ENCODE measurements around the gene PCSK6.

PCSK6 gene

GRCh38 chr15:101498717-101499480 is 9.4 kb upstream of the PCSK6 start:
- no peak for DNase-seq

GRCh38 chr15:101498076-101498716 is 8.7 kb upstream of the PCSK6 start:
- no peak for DNase-seq

- no peak for DNase-seq
These were observed 8.1 kb upstream of the PCSK6 start for GRCh38 chr15:101497484-101498034.

GRCh38 chr15:101497017-101497416 is 7.5 kb upstream of the PCSK6 start:
- DNase-seq: no peak

GRCh38 chr15:101496198-101496986 is 6.9 kb upstream of the PCSK6 start:
- DNase-seq: no peak

DNA sequence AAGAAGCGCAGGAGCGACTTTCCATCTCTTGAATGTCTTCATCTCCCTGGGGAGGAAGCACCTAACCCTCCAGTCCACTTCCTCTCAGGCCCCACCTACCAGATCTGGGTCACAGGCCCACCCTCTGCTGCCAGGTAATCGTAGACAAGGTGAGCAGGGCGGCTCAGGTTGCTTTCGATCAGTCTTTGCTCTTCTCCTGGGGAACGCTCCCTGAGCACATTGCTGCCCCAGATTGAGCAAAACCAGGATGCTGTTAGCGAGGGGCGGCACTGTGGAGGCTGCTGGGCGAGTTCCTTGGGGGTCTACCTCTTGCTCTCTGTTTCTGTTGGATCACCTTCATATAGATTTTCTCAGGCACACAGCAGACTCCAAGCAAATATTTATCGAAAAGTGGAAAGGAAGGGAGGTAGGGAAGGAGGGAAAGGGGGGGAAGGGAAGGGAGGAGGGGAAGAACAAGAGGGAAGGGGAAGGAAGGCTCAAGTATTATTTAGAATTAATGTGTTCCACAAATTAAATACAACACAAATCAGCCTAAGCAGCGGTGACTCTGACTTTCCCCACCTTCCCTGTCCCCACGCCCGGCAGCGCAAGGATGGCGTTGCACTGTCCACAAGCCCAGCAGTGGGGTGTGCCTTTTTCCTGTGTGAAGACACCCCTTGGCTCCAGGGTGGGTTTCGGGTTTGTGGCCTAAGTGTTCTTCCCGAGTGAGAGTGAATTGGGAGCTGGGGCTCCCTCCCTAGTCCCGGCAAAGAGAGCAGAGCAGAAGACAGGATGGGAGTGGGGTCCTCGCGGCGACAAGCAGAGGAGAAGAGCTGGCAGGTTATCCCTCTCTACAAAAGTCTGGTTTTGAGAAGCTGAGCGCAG is 6.1 kb upstream of the PCSK6 start:
- DNase-seq: no peak

GRCh38 chr15:101494251-101494796 is 4.8 kb upstream of the PCSK6 start:
- DNase-seq: no peak

DNA sequence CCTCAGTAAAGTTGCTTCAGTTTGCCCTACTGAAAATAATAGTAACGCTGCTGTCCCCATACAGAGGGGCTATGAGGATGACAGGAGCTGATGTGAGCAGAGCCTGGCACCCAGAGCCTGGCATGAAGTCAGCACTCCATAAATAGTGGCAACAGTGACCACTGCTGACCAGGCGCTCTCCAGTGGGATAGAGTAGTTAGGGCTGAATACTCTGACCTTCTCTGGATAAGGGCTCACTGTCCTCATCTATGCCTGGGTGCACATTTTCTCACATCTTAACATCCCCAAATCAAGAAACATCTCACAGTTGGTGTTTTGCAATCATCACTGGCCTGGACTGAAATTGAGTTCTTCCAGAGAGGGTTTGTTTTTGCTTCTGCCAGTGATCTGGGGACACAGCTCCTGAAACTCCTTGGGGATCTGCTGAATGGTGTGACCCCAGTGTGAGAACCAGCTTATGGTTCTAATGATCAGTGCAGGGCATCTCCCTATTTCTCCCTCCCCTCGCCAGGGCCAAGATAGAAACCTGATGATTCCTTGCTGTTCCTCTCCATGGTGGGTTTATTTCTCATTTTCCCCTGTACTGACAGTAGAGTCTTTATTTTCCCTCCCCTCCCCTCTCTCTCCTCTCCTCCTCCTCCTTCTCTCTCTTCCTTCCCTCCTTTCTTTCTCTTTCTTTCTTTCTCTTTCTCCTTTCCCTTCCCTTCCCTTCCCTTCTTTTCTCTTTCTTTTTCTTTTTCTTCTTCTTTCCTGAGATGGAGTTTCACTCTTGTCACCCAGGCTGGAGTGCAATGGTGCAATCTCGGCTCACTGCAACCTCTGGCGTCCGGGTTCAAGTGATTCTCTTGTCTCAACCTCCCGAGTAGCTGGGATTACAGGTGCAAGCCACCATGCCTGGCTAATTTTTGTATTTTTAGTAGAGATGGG is 3.5 kb upstream of the PCSK6 start:
- DNase-seq: no peak

- no peak for DNase-seq
These were observed 2.5 kb upstream of the PCSK6 start for GRCh38 chr15:101491734-101492640.

DNA sequence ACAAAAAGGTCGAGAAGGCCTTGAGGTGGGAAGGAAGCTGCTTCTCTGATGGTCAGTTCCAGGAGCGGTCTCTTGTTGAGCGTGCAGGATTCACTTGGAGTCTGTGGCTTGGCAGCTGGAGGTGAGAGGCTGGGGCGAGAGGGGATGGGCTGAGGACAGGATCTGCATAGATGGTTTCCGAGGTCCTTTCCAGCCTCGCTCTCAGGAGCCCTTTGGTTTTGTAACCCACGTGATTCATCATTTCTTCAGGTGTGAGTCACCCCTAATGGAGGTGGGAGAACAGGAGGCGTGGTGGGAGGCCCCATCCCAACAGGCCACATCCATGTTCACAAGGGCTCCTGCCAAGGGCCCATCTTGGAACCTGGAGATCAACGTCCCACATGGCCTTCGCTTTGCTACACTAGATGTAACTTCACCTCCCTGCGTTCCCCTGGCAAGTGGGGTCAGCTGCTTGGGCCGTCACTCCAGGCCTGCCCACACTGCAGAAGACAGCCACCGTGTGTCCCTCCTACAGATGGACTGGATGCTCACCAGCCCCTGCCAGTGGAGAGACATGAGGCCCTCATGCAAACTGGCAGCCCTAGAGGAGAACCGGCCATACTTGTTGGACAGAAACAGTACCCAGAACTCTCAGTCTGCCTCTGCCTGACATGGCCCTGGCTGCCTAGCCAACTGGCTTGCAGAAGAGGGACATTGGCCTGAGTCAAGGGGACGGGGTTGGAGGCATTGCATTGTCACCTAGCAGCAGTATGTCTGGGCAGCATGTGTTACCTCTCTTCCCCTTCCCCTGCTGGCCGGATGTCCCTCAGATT is 1.6 kb upstream of the PCSK6 start:
- DNase-seq: no peak

DNA sequence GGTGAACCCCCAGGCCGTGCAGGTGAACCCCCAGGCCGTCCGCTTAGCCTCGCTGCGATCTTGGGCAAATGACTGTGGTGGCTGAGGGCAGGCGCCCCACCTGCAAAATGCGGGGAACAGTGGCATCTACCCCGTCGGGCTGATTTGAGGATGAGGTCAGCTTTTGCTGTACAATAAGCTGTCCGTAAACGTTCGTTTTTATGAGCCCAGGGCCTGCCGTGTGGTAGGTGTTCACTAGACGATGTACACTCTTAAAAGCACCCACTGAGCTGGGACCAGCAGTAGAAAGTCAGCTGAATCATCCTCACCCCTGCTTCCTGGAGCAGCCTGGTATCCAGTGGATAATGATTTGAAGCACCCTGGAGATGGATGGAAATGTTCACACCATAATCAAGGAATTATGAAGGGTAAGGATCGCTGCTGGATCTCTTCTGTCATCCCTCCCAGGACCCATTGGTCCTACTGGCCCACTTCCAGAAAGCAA is 943 bp upstream of the PCSK6 start:
- no peak for DNase-seq

- no peak for DNase-seq
These were observed 289 bp downstream of the PCSK6 start for GRCh38 chr15:101489237-101489598.

- DNase-seq: no peak
These were observed 975 bp downstream of the PCSK6 start for GRCh38 chr15:101488300-101489164.

DNA sequence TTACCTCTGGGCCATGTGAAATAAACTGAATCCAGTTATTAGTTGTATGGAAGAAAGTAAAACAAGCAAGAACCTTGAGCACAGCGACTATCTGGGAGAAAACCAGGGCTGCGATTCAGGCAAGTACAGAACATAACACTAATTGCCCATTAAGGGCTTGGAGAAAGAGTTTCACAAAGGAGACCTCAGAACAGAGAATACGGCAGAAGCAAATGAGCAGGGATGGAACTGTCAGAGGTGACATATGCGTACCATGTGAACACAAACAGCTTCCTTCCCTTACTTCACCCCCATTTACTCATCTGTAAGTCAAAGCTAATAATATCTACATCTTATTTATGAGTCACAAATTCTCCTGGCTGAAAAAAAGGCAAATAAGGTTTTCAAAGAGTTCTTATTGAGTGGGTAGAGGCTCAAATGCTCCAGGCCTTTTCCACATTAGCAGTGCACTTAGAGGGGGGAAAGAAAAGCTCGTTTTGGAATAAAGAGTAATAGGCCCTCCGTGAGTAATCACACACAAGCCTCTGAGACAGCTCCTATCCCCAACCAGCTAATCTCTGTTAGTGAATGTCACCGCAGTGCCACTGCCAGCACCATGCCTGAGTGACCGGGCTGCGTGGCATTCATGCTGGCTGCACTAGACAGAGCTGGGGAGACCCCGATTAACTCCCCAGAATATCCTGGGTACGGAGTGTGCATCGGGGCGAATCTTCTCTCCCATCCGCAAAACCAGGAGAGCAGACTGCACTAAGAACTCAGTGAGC is 2.6 kb downstream of the PCSK6 start:
- DNase-seq: no peak

DNA sequence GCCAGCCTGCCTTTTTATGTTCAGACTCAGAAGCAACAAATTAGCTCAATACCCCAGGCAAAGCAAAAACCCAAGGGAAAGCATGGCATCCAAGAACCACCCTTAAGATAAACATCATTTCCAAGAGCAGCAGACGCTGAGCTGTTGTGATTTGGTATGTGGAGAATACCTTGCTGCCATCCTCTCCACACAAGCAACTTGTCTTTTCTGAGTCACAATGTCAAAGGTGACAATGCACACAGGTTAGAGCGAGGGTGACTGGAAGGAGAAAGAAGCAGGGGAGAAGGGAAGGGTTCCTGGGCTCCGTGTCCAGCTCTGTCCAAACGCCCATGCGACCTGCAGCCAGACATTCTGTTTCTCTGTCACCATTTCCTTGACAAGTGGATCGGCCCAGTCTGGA is 6.0 kb downstream of the PCSK6 start:
- peak; percentile 40 for DNase-seq

DNA sequence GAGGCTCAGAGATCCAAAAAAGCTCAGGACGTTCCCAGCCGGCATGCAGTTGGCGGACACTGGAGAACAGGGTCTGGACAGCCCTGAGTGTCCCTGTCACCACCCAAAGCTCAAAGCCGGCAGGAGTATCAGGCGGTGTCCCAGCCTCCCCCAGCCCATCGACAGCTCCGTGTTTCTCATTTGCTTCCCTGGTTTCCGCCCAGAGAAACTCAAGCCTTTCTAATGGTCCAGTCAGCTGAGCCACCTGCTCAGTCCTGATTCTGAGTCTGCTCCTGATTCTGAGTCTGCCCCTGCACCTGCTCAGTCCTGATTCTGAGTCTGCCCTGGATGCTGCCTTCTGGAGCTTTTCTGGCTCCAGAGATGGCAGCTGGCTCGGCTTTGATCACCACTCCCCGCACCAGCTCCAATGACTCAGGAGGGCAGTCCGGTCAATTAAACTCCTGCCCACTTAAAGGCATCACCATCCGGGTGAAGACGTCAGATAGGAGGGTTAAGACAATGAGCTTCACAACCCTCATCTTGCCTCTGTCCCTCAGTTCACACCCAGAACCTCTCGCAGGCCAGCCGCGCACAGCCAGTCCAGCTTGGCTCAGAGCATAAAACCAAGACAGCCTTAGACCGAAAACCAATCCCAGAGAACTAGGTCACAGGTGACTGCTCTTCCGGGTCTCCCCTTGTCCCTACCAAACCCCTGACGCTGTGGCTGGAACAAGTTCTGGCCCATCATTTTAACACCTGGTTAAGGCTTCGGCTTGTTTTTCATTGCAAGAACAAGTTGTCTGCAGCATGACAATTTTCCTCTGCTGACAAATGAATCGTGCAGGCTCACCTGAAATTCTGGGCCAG is 6.8 kb downstream of the PCSK6 start:
- DNase-seq: peak; percentile 29
